Cardiac muscle cell (in vitro differentiated cells and primary cell): Measurements from ENCODE around the gene ASCC3. TPM values are rescaled to one million over a fixed set of nuclear protein-coding genes. Genes with fewer than 3 reads are reported as not detected.

ENCODE experiments used
- DNase-seq, 2 donors: peaks; one replicate each; pipeline versions ENCODE4 v3.0.0 to v3.0.0-alpha.2; 2010 to 2017; ENCODE audit warnings: low read depth in 1 of 2, low spot score in 1 of 2
- H3K27ac ChIP-seq: fragments of 200-600 bp; sonication (generic); 2 replicates; pipeline ENCODE4 v1.5.1; 2016
- H3K27me3 ChIP-seq: fragments of 200-600 bp; sonication (generic); 2 replicates; pipeline ENCODE4 v1.6.0; 2016; ENCODE audit warnings: control low read depth
- H3K36me3 ChIP-seq: fragments of 200-600 bp; sonication (generic); 2 replicates; pipeline ENCODE4 v1.5.1; 2016; ENCODE audit warnings: control low read depth
- H3K4me1 ChIP-seq: fragments of 200-600 bp; sonication (generic); 2 replicates; pipeline ENCODE4 v1.8.1; 2017; ENCODE audit warnings: low read depth, mild to moderate bottlenecking, mixed run types
- H3K4me3 ChIP-seq: fragments of 200-600 bp; sonication (generic); 2 replicates; pipeline ENCODE4 v1.5.1; 2016; ENCODE audit warnings: mild to moderate bottlenecking
- H3K9me3 ChIP-seq: fragments of 200-600 bp; sonication (generic); 2 replicates; pipeline ENCODE4 v1.5.1; 2017; ENCODE audit warnings: low read depth, mild to moderate bottlenecking, control low read depth
- polyA plus RNA-seq: library from polyadenylated mRNA; unstranded; fragments of >200 nt; fragmentation: Nextera tagmentation; extraction: Ambion mirVana; gene quantifications from 2 replicates; pipeline ENCODE4 v1.2.1, GENCODE V29; 2016
- total RNA-seq: library from RNA; depleted of rRNA; stranded (reverse); fragments of >200 nt; gene quantifications from 2 replicates; pipeline ENCODE4 v1.2.3, GENCODE V29; 2016
- TF ChIP-seq, protein P1 (sequence below): IDR thresholded peaks from 2 replicates; pipeline ENCODE4 v1.5.1; 2012; ENCODE audit warnings: low read depth, mild to moderate bottlenecking, low read length

Gene ASCC3
- 26.5 and 29.3 TPM in 2 replicates for total RNA-seq
- polyA plus RNA-seq: 29.4 and 33.7 TPM in 2 replicates

DNA sequence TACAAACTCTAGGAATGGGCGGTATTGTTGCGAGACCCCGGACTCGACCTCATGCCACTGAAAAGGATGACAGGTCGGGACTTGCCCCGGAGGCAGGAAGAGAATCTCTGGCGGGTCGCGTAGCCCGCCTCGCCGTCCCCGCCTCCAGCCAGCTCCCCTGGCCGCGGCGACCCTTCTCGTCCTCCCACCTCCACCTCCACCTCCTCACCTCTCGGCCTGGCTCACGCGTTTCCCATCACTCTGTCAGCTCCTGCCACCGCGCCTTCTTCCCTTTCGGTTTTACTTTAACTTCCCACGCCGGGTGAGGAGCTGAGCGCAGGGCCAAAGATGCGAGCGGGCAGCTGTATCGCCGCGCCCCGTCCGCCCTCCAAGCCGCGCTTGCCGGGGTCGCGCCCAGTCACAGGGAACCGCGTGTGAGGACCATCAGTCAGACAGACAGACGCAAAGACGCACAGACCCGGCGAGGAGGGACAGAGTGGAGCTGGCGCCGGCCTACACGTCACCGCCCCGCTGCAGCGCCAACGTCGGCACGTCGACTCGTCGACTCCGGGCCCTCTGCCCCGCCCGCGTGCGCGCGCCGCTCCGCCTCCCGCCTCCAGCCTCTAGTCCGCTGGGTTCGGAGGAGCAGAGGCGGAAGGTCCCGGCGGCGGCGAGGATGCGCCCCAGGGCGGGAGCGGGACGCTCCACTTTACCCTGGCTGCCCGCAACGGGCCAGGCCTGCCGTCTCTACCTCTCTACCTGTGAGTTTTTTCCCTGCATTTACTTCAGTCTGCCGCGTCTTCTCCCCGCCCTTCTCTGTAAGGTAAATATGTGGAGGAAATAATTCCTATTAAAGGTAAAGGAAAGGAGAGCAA lies at the start of gene ASCC3:
ASCC3 (minus strand) TSS at position 477 of the 854 bp plus-strand sequence. CDS start 13,332 bp downstream, outside the sequence.
- peak; percentile 92 to 96 for DNase-seq
- Histone ChIP-seq H3K9me3 (no peaks in the 10 kb centered on the region), H3K4me3 (peak within 1 kb of the TSS; percentile 80), H3K36me3 (no peaks in the 10 kb centered on the region), H3K27ac (peak within 1 kb of the TSS; percentile 95), H3K4me1 (peaks cover 19% of the 10 kb centered on the region), H3K27me3 (no peaks in the 10 kb centered on the region)
- TF ChIP-seq, protein P1, sequence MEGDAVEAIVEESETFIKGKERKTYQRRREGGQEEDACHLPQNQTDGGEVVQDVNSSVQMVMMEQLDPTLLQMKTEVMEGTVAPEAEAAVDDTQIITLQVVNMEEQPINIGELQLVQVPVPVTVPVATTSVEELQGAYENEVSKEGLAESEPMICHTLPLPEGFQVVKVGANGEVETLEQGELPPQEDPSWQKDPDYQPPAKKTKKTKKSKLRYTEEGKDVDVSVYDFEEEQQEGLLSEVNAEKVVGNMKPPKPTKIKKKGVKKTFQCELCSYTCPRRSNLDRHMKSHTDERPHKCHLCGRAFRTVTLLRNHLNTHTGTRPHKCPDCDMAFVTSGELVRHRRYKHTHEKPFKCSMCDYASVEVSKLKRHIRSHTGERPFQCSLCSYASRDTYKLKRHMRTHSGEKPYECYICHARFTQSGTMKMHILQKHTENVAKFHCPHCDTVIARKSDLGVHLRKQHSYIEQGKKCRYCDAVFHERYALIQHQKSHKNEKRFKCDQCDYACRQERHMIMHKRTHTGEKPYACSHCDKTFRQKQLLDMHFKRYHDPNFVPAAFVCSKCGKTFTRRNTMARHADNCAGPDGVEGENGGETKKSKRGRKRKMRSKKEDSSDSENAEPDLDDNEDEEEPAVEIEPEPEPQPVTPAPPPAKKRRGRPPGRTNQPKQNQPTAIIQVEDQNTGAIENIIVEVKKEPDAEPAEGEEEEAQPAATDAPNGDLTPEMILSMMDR: no peak

- Histone ChIP-seq H3K27me3 (no peaks in the 10 kb centered on the region), H3K9me3 (no peaks in the 10 kb centered on the region), H3K4me1 (no peaks in the 10 kb centered on the region), H3K36me3 (no peaks in the 10 kb centered on the region), H3K27ac (no peak overlapping the region), H3K4me3 (no peak overlapping the region)
- no peak for DNase-seq
- TF ChIP-seq, protein P1: no peak
These were observed 44.6 kb upstream of the ASCC3 start for GRCh38 chr6:100925749-100926148.

- no peaks in the 10 kb centered on the region for H3K9me3 ChIP-seq
- H3K27ac ChIP-seq: no peak overlapping the region
- DNase-seq: no peak
- H3K36me3 ChIP-seq: no peaks in the 10 kb centered on the region
- no peaks in the 10 kb centered on the region for H3K27me3 ChIP-seq
- H3K4me1 ChIP-seq: no peaks in the 10 kb centered on the region
- H3K4me3 ChIP-seq: no peak overlapping the region
- TF ChIP-seq, protein P1: no peak
These were observed 43.6 kb upstream of the ASCC3 start for GRCh38 chr6:100924534-100925227.

- no peaks in the 10 kb centered on the region for H3K36me3 ChIP-seq
- no peak overlapping the region for H3K27ac ChIP-seq
- H3K27me3 ChIP-seq: no peaks in the 10 kb centered on the region
- DNase-seq: no peak
- H3K9me3 ChIP-seq: no peaks in the 10 kb centered on the region
- no peak overlapping the region for H3K4me3 ChIP-seq
- TF ChIP-seq, protein P1: no peak
- H3K4me1 ChIP-seq: no peaks in the 10 kb centered on the region
These were observed 42.5 kb upstream of the ASCC3 start for GRCh38 chr6:100923481-100924165.

DNA sequence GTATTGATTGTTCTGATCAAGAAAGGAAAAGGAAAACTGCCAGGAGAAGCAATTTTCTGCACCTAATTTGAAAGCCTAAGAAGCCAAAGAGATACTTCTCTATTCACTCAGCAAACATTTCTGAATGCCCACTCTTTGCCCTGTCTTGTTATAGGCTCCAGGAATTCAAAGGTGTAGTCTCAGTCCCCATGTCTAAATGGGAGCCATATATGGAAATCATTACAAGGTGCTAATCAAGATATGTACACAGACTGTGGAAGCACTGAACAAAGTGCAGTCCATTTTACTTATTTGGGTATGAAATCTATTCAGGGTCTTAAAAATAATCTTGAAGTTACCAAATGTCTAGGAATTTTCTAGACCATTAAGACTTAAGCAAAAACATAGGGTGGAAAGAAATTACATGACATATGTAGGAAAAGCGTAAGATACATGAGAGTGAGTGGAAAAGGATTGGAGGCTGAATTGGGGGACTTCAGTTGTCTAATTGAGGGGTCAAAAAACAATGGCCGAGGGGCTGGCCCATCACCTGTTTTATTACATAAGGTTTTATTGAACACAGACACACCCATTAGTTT lies 39.0 kb upstream of the ASCC3 start:
- DNase-seq: no peak
- H3K27me3 ChIP-seq: no peaks in the 10 kb centered on the region
- H3K4me3 ChIP-seq: no peak overlapping the region
- TF ChIP-seq, protein P1: no peak
- H3K27ac ChIP-seq: no peak overlapping the region
- no peaks in the 10 kb centered on the region for H3K4me1 ChIP-seq
- no peaks in the 10 kb centered on the region for H3K9me3 ChIP-seq
- no peaks in the 10 kb centered on the region for H3K36me3 ChIP-seq
